ENCODE data around the gene POT1.
"Not testable (repeated sequence)": the region's sequence is repeated elsewhere in the genome, so short reads cannot be mapped to it uniquely, and the experiment has no call there.

POT1 gene

GRCh38 chr7:124929467-124930172 lies at the start of gene POT1:
TSS of gene POT1 (minus strand) at chr7:124929825. CDS start at chr7:124897173, 32,652 bp downstream.
- DNase-seq: peak; percentile 98

GRCh38 chr7:124975131-124975530 lies 45.5 kb upstream of the POT1 start:
- not testable (repeated sequence) for DNase-seq

GRCh38 chr7:124965553-124965952 lies 35.9 kb upstream of the POT1 start:
- DNase-seq: no peak

- DNase-seq: no peak
These were observed 30.1 kb upstream of the POT1 start for GRCh38 chr7:124959676-124960075.

GRCh38 chr7:124957952-124958351 lies 28.3 kb upstream of the POT1 start:
- not testable (repeated sequence) for DNase-seq

- no peak for DNase-seq
These were observed 26.5 kb upstream of the POT1 start for GRCh38 chr7:124956160-124956559.

- DNase-seq: no peak
These were observed 25.2 kb upstream of the POT1 start for GRCh38 chr7:124954790-124955189.

GRCh38 chr7:124945680-124946079 lies 16.1 kb upstream of the POT1 start:
- DNase-seq: no peak

- no peak for DNase-seq
These were observed 13.8 kb upstream of the POT1 start for GRCh38 chr7:124943472-124943871.

GRCh38 chr7:124942399-124942798 lies 12.8 kb upstream of the POT1 start:
- no peak for DNase-seq

- DNase-seq: no peak
These were observed 10.7 kb upstream of the POT1 start for GRCh38 chr7:124940306-124940705.

- DNase-seq: no peak
These were observed 8.5 kb upstream of the POT1 start for GRCh38 chr7:124938128-124938527.

- no peak for DNase-seq
These were observed 7.5 kb upstream of the POT1 start for GRCh38 chr7:124937076-124937475.

GRCh38 chr7:124934841-124935240 lies 5.2 kb upstream of the POT1 start:
- DNase-seq: no peak

- DNase-seq: no peak
These were observed 1.3 kb upstream of the POT1 start for GRCh38 chr7:124930655-124931597.

GRCh38 chr7:124930173-124930623 lies 573 bp upstream of the POT1 start:
- no peak for DNase-seq

- DNase-seq: no peak
These were observed 4.7 kb downstream of the POT1 start for GRCh38 chr7:124924906-124925305.

GRCh38 chr7:124922200-124922599 lies 7.4 kb downstream of the POT1 start:
- DNase-seq: no peak

GRCh38 chr7:124919841-124920240 lies 9.8 kb downstream of the POT1 start:
- DNase-seq: no peak

- peak in 1 of 2 experiments; percentile 7 for DNase-seq
These were observed 11.0 kb downstream of the POT1 start for GRCh38 chr7:124918662-124919061.

- DNase-seq: no peak
These were observed 14.4 kb downstream of the POT1 start for GRCh38 chr7:124915242-124915641.

- no peak for DNase-seq
These were observed 15.3 kb downstream of the POT1 start for GRCh38 chr7:124914298-124914697.

GRCh38 chr7:124912972-124913371 lies 16.7 kb downstream of the POT1 start:
- DNase-seq: no peak

GRCh38 chr7:124909808-124910207 lies 19.8 kb downstream of the POT1 start:
- no peak for DNase-seq
